HG03064 (cell line): ENCODE results near the gene ICOSLG.
"Not testable (repeated sequence)": the region's sequence is repeated elsewhere in the genome, so short reads cannot be mapped to it uniquely, and the experiment has no call there.

Experiments used
- ATAC-seq: cut with Tn5 transposase; IDR thresholded peaks from one replicate; pipeline ENCODE4 v1.9.1; 2021; ENCODE audit warnings: low read depth; ENCODE audit not compliant: unreplicated experiment

Gene ICOSLG, protein sequence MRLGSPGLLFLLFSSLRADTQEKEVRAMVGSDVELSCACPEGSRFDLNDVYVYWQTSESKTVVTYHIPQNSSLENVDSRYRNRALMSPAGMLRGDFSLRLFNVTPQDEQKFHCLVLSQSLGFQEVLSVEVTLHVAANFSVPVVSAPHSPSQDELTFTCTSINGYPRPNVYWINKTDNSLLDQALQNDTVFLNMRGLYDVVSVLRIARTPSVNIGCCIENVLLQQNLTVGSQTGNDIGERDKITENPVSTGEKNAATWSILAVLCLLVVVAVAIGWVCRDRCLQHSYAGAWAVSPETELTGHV

GRCh38 chr21:44240842-44241241 lies at the start of gene ICOSLG:
TSS of gene ICOSLG (minus strand) at chr21:44240943. CDS start at chr21:44240817, 126 bp downstream.
- ATAC-seq = not testable (repeated sequence)

DNA sequence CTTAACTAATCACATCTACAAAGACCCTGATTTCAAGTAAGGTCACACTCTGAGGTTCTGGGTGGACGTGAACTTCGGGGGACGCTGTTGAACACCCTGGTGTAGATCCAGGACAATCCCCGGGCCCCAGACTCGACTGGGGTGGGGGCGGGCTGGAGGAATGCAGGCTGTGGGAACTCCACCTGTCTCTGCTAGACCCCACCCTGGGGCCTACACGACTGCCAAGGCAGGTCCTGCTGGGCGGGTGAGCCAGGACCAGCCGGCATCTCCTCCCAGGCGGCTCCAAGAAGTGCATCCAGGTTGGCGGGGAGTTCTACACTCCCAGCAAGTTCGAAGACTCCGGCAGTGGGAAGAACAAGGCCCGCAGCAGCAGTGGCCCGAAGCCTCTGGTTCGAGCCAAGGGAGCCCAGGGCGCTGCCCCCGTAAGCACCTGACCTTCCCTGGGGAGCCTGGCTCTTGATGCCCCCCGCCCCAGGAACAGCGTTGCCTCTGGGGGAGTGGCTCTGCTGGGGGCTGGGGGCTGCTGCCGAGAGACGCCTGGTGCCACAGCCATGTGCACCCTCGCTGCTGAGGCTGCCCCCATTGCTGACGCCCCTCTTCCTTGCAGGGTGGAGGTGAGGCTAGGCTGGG lies 48.8 kb upstream of the ICOSLG start:
- ATAC-seq = no peak

GRCh38 chr21:44288251-44289110 lies 47.7 kb upstream of the ICOSLG start:
- ATAC-seq = no peak

DNA sequence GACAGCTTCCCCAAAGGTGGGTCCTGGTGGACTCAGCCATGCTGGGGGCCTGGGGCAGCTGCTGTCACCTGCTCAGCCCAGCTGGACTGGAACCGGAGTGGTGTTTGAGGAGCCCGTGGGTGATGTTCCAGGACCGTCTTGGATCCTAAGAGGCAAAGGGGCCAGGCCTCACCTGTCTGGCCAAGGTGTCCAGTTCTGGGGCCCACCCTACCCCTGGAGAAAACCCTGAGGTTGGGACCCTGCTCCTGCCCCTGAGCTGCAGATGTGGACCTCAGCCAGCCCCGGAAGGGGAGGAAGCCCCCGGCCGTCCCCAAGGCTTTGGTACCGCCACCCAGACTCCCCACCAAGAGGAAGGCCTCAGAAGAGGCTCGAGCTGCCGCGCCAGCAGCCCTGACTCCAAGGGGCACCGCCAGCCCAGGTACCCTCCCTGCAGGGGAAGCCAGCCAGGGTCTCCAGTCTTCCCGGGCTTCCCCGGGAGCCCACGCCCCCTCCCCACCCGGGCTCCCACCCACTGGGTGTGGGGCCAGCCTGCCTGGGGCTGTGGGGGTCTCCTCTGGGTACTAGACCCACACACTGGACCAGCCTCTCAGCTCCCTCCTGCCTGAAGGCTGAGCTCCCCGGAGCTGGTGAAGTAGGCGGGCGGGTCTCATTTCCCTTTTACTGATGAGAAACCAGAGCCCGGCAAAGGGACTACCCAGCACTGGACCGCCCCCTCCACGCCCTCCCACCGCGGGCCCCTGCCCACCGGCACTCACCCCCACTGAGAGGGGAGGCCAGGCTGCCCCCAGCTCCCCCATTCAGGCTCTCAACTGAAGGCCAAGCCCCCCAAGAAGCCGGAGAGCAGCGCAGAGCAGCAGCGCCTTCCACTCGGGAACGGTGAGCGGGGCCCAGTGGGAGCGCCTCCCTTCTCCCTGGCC lies 46.2 kb upstream of the ICOSLG start:
- ATAC-seq = no peak

GRCh38 chr21:44286086-44286715 lies 45.5 kb upstream of the ICOSLG start:
- no peak for ATAC-seq

DNA sequence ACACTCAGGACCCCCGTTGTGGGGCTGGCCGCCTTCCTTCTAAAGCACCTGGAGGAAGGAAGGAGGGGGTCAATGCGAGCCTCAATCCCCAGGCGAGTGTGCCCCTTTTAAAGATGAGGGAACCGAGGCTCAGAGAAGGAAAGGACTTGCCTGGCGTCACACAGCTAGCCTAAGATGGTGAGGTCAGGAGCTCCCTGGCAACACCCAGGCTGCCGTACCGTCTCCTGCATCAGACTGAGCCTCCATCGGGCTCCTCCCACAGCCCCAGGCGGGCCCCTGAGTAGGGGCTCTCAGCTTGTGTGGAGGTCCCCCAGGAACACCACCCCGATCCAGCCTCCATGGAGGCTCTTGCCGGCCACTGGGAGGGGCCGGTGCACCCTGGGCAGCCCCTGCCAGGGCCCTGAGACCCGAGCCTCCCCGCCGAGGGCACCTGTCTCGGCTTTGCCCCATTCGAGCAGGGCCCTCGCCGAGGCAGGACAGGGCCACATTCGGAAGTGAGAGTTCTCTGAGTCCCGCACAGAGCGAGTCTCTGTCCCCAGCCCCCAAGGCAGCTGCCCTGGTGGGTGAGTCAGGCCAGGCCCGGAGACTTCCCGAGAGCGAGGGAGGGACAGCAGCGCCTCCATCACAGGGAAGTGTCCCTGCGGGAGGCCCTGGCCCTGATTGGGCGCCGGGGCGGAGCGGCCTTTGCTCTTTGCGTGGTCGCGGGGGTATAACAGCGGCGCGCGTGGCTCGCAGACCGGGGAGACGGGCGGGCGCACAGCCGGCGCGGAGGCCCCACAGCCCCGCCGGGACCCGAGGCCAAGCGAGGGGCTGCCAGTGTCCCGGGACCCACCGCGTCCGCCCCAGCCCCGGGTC lies 44.6 kb upstream of the ICOSLG start, which contains the start of gene AIRE:
TSS of gene AIRE (plus strand) at position 739 of the 855 bp plus-strand sequence. CDS start 131 bp downstream, outside the sequence.
- no peak for ATAC-seq

GRCh38 chr21:44283948-44284347 lies 43.2 kb upstream of the ICOSLG start:
- no peak for ATAC-seq

DNA sequence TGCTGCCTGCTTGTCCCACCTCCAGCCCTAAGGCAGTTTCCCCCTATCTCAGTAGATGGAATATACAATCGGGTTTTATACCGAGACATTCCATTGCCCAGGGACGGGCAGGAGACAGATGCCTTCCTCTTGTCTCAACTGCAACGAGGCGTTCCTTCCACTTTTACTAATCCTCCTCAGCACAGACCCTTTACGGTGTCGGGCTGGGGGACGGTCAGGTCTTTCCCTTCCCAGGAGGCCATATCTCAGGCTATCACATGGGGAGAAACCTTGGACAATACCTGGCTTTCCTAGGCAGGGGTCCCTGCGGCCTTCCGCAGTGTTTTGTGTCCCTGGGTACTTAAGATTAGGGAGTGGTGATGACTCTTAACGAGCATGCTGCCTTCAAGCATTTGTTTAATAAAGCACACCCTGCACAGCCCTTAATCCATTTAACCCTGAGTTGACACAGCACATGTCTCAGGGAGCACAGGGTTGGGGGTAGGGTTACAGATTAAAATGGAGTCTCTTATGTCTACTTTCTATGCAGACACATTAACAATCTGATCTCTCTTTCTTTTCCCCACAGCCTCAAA lies 42.6 kb upstream of the ICOSLG start:
- not testable (repeated sequence) for ATAC-seq

DNA sequence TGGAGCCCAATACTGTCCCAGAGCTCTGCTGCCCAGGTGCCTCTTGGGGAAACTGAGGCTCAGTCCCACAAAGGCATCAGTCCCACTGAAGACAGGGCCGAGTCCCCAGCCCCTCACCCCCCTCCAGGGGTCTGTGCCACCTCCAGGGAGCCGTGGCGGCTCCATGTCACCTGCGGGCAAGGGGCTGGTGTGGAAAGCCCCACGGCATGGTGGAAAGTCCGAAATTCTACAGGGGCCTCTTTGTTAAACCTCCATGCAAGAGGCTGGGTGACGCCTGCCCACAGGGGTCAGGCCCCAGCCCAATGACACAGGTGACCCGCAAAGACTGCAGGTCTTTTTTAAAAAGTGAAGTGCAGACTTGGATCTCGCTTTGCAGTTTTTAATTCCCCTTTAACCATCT lies 41.6 kb upstream of the ICOSLG start:
- no peak for ATAC-seq

- ATAC-seq = no peak
Measured at GRCh38 chr21:44281801-44282200, 41.1 kb upstream of the ICOSLG start.

DNA sequence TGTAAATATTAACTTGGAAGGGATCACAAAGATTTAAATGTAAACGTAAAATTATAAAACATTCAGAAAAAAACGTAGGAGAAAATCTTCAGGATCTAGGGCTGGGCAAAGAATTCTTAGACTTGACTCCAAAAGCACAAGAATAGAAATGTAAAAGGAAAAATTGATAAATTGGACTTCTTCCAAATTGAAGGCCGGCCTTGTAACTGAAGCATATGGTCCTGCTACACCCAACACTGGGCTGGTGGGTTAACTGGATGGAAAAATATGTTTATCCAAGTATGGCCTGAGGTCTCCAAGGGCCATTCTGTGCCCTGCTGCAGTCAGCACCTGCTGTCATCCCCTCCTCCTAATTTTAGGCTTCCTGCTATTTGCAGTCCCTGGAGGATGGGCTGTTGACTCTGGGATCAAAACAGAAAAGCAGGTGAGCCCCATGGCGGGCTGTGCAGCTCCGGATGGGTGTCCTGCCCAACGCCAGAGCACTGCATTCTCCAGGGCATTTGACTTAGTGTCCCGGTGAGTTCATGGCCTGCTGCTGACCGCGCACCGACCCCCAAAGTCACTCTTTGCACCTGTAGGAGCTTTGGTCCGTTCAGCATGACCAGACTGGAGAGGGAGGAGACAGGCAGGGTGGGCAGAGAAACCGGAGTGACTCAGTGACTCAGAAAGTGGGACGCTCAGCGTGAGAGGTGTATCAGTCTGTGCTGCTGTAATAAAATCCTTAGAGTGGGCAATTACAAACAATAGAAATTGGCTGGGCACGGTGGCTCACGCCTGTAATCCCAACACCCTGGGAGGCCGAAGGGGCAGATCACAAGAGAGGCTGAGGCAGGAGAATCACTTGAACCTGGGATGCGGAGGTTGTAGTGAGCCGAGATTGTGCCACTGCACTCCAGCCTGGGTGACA lies 38.9 kb upstream of the ICOSLG start:
- no peak for ATAC-seq

DNA sequence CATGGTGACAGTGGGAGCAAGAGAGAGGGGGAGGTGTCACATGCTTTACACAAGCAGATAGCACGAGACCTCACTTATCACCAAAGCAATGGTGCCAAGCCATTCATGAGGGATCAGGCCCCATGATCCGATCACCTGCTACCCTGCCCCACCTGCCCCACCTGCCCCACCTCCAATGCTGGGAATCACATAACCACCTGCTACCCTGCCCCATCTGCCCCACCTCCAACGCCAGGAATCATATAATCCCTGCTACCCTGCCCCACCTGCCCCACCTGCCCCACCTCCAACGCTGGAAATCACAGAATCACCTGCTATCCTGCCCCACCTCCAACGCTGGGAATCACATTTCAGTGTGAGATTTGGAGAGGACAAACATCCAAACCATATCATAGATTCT lies 34.3 kb upstream of the ICOSLG start:
- no peak for ATAC-seq

- ATAC-seq = no peak
Measured at GRCh38 chr21:44273046-44273445, 32.3 kb upstream of the ICOSLG start.

DNA sequence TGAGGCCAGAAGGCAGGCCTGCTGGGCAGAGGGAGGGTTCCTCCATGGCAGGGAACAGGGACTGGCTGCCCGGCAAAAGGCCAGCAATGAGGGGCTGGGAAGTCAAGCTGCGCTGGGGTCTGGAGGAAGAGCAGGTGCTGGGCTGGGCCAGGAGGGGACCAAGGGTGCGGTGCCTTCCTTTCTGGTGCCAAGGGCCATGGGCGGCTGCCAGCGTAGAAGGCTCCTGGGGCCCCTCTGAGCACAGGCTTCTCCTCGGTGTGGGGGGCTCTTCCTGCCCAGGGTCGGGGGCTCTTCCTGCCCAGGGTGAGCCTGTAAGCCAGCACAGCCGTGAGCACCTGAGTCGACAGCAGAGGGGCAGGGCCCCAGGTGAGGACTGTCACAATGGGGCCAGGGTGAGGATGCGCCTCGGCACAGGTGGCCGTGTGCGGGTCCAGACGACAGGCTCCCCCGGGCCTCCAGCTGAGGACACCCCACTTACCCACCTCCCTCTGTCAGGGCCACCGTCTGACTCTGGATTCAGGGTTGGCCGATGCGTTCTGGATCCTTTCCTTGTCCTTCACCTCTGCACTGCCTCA lies 31.6 kb upstream of the ICOSLG start:
- no peak for ATAC-seq

GRCh38 chr21:44271558-44272283 lies 31.0 kb upstream of the ICOSLG start:
- no peak for ATAC-seq

- no peak for ATAC-seq
Measured at GRCh38 chr21:44269090-44269489, 28.3 kb upstream of the ICOSLG start.
